Adrenal gland (tissue), 12 donors: ENCODE data around the gene DIP2C. TPM values are rescaled to one million over a fixed set of nuclear protein-coding genes. Genes with fewer than 3 reads are reported as not detected.

ENCODE experiments used
- DNase-seq, 7 donors: peaks; one replicate each; pipeline ENCODE4 v3.0.0-alpha.2; 2019 to 2020
- H3K27ac ChIP-seq, 5 donors: fragments of 200-600 bp; sonication (generic) in 4 of 5; 1 replicate in 3 of 5; 2 replicates in 2 of 5; pipeline versions ENCODE4 v1.5.1 to v1.8.0; 2016 to 2020; ENCODE audit warnings: mild to moderate bottlenecking in 1 of 5
- H3K27me3 ChIP-seq: fragments of 200-600 bp; 2 replicates; pipeline ENCODE4 v1.8.0; 2021
- H3K36me3 ChIP-seq, 2 donors: fragments of 200-600 bp; replicated peaks in 1 of 2; 1 replicate in 1 of 2; 2 replicates in 1 of 2; pipeline versions ENCODE4 v1.5.1 to v1.8.0; 2018 to 2022
- H3K4me1 ChIP-seq, 2 donors: fragments of 200-600 bp; replicated peaks in 1 of 2; 1 replicate in 1 of 2; 2 replicates in 1 of 2; pipeline versions ENCODE4 v1.5.1 to v1.8.0; 2018 to 2021
- H3K4me3 ChIP-seq, 4 donors: fragments of 200-600 bp; sonication (generic) in 3 of 4; one replicate each; pipeline ENCODE4 v1.5.1; 2016 to 2018
- H3K9me3 ChIP-seq, 3 donors: fragments of 200-600 bp; sonication (generic) in 1 of 3; replicated peaks in 1 of 3; 1 replicate in 2 of 3; 2 replicates in 1 of 3; pipeline versions ENCODE4 v1.5.1 to v1.8.0; 2016 to 2021
- POLR2A ChIP-seq, 2 donors: fragments of 450-650 bp; IDR thresholded peaks; one replicate each; pipeline ENCODE4 v1.6.1; 2017; ENCODE audit warnings: antibody characterized with exemption in 2 of 2, mild to moderate bottlenecking in 2 of 2, moderate library complexity in 1 of 2
- WGBS, 4 donors: extraction: QIAGEN DNeasy Blood & Tissue Kit in 2 of 4; methylation state at CpG; one replicate each; pipeline versions ENCODE4 v1.1.5 to v1.1.7; 2013 to 2017; 5-methylcytosine and 5-hydroxymethylcytosine counted together
- intact Hi-C, 2 donors: fragments of 100-400 bp; cut with DNase I; formaldehyde crosslinking; loops; one replicate each; pipeline versions ENCODE4 v1.14.1 to v1.15.0; 2022 to 2023
- polyA plus RNA-seq, 3 donors: library from polyadenylated mRNA; stranded (reverse); fragments of 200-250 nt in 2 of 3; fragments of 350-450 nt in 1 of 3; fragmentation: Illumina TruSeq in 1 of 3; extraction: RNeasy Lipid Tissue Mini Kit (QIAGEN cat#74804) in 1 of 3; gene quantifications; one replicate each; pipeline ENCODE4 v1.2.3, GENCODE V29; 2013 to 2014
- total RNA-seq, 9 donors: library from RNA; depleted of rRNA in 4 of 9; stranded (reverse); fragments of >200 nt in 4 of 9; fragments of 120-200 nt in 1 of 9; fragmentation: NEBNext Ultra II Directional in 1 of 9; extraction: Animal tissue kit (Norgen Biotek cat#: 25700) in 1 of 9; gene quantifications; one replicate each; pipeline versions ENCODE4 v1.1.0 to v1.2.4, GENCODE V29; 2013 to 2023
- TF ChIP-seq, protein P1 (sequence below), 6 experiments: fragments of 450-650 bp in 4 of 6; fragments of 200-600 bp in 2 of 6; sonication (generic) in 1 of 6; IDR thresholded peaks; 1 replicate in 5 of 6; 2 replicates in 1 of 6; pipeline versions ENCODE4 v1.5.1 to v1.8.0; 2016 to 2021; ENCODE audit warnings: antibody characterized with exemption in 6 of 6, mild to moderate bottlenecking in 2 of 6, moderate library complexity in 1 of 6
- donor health status: healthy with polysubstance abuse.
- donor health status: Bipolar disorder and iron deficiency.
- donor health status: DM: yes; HTN: yes; CAD: no.
- donor health status: DM: no; HTN: no; CAD: no.
- donor health status: DM: no; HTN: no; CAD: no.
- donor health status: DM: yes; HTN: yes; CAD: no.

Gene DIP2C
- total and polyA plus RNA-seq, 12 donors: 4.8 to 23.9 (median 19.7) TPM

DNA sequence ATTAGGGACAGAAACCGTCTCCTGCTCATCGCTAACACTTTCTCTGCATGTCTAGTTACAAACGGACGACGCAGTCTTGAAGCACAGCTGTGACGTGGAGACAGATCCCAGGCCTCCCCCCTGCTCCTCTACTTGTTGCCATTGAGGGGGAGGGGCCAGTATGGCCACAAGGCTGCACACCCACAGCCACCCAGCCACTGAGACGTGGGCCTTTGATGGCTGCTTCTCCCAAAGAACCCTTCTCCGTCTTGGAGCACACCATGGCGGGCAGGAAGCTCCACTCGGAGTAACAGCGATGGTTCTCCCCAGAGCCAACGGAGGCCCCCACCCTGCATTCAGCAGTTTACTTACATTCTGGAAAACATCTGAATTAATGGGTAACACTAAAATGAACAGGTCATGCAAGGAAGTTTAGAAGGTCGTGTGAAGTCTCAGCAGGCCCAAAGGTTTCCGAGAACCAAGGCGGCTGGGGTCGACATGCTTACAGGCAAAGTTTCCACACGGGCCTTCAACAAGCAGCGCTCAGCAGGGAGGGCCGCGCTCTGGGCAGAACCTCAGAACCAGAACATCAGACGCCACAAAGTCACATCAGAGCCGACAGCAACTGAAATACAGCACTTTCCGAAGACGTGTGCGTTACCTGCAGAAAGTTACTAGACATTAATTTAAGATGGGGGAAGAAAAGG is 169.6 kb downstream of the DIP2C start:
- H3K4me3 ChIP-seq: no peak overlapping the region
- no peaks in the 10 kb centered on the region for H3K4me1 ChIP-seq
- intact Hi-C loops: loop anchor here in 1 of 2 donors (10.0 kb wide), 1 partner anchor 165 kb away; the partner anchor contains the start of gene DIP2C
- peak in 1 of 7 donors; percentile 9 for DNase-seq
- no peak for TF ChIP-seq POLR2A (IDR thresholded peaks at IDR 0.05)
- TF ChIP-seq, protein P1, sequence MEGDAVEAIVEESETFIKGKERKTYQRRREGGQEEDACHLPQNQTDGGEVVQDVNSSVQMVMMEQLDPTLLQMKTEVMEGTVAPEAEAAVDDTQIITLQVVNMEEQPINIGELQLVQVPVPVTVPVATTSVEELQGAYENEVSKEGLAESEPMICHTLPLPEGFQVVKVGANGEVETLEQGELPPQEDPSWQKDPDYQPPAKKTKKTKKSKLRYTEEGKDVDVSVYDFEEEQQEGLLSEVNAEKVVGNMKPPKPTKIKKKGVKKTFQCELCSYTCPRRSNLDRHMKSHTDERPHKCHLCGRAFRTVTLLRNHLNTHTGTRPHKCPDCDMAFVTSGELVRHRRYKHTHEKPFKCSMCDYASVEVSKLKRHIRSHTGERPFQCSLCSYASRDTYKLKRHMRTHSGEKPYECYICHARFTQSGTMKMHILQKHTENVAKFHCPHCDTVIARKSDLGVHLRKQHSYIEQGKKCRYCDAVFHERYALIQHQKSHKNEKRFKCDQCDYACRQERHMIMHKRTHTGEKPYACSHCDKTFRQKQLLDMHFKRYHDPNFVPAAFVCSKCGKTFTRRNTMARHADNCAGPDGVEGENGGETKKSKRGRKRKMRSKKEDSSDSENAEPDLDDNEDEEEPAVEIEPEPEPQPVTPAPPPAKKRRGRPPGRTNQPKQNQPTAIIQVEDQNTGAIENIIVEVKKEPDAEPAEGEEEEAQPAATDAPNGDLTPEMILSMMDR (IDR thresholded peaks at IDR 0.05): no peak
- no peaks in the 10 kb centered on the region for H3K36me3 ChIP-seq
- no peak overlapping the region for H3K27ac ChIP-seq
- no peaks in the 10 kb centered on the region for H3K9me3 ChIP-seq
- no peaks in the 10 kb centered on the region for H3K27me3 ChIP-seq
- WGBS, 4 donors: 93 to 98% (median 94%) methylated on average over 22 to 25 of the region's 25 CpGs

DNA sequence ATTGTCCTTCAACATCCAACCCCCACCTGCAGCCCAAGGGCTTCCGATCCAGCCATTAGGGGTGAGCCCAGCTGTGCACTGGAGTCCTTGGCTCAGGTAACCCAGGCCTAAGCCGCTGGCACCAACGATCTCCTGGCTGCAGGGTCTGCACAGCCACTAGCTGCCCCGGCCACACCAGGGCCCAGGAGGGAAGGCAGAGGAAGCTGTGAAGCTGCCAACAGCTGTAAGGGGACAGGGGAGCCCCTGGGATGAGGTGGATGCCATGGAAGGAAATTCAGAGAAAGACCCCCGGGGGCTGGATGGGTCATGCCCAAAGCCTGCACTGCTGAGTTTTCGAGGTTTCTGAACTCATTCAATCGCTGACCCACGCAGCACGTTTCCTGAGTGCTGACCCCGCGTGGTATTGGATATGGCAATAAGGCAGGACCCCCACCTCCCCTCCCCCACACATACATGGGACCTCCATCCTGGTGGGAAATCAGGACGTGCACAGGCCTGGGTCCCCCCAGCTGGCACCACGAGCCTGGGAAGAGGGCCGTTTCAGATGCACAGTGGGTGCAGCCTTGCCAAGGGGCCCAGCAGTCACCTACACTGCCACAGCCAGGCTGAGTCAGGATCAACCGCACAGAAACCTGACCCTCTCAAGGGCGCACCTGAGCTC is 170.3 kb downstream of the DIP2C start:
- Histone ChIP-seq H3K4me3 (no peak overlapping the region), H3K4me1 (no peaks in the 10 kb centered on the region), H3K27me3 (no peaks in the 10 kb centered on the region), H3K9me3 (no peaks in the 10 kb centered on the region), H3K36me3 (no peaks in the 10 kb centered on the region), H3K27ac (no peak overlapping the region)
- WGBS, 4 donors: 92 to 95% (median 93%) methylated on average over 12 to 16 of the region's 16 CpGs
- intact Hi-C loops: loop anchor here in 1 of 2 donors (10.0 kb wide), 1 partner anchor 166 kb away; the partner anchor contains the start of gene DIP2C
- peak in 1 of 7 donors; percentile 10 for DNase-seq
- TF ChIP-seq, protein P1 (IDR thresholded peaks at IDR 0.05): no peak
- no peak for TF ChIP-seq POLR2A (IDR thresholded peaks at IDR 0.05)

DNA sequence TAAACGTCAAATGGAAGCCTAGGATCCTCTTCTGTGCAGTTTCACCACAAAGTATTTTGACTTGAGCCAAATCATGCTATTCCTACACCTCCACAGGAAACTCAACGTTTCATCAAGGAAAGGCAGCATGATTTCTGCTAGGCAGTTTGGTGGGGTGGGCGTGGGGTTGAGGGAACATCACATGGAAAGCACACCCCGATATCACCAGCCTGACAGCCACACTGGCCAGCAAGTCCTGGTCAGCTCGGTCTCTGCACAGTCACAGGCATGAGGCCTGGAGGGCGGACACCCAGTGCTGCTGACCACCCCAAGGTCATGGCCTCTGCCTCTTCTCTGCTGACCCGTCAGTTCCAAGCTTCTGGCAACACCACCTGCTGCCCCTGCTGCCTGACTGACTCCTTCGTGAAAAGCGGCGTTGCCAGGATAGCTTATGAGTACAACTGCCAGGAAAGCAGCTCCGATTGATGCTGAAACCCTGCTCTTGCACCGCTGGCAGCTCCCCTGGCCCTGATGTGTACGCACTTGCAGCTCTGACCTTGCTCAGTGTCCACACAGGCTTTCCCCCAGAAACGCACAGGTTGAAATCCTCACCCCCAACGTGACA is 171.5 kb downstream of the DIP2C start:
- TF ChIP-seq, protein P1 (IDR thresholded peaks at IDR 0.05): no peak
- TF ChIP-seq POLR2A (IDR thresholded peaks at IDR 0.05): no peak
- H3K36me3 ChIP-seq: no peaks in the 10 kb centered on the region
- intact Hi-C loops: loop anchor here in 1 of 2 donors (10.0 kb wide), 1 partner anchor 167 kb away; the partner anchor contains the start of gene DIP2C
- no peaks in the 10 kb centered on the region for H3K4me1 ChIP-seq
- no peak overlapping the region for H3K27ac ChIP-seq
- DNase-seq: peak in 5 of 7 donors; percentile 38 to 63 (median 50)
- H3K27me3 ChIP-seq: no peaks in the 10 kb centered on the region
- no peaks in the 10 kb centered on the region for H3K9me3 ChIP-seq
- H3K4me3 ChIP-seq: no peak overlapping the region
- WGBS, 4 donors: 56 to 82% (median 77%) methylated on average over 8 to 15 of the region's 15 CpGs

DNA sequence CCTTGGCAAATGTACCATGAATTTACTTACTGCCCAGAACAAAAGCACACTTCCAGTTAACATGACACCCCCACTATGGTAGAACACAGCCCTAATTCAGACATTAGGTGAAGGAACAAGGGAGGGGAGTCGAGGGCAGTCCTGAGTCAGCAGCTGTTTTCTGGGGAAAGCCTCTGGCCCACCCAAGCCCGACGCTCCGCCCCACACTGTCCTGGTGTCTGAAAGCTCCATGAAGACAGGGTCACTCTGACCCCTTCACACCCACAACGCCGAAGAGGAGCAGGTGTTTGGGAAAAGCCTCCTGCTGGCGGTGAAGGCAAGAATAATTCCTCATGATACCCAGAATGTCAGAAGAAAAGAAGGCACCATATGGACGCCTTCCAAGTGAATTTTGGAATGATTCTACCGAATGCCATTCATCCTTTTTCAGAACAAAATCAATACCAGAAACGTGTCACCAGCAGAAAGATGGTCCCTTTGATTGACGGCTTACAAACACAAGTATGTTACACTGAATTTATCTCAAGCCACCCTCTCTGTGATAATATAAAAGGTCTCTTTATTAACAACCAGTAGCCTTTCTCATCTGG is 172.1 kb downstream of the DIP2C start:
- H3K4me3 ChIP-seq: no peak overlapping the region
- no peak overlapping the region for H3K27ac ChIP-seq
- H3K36me3 ChIP-seq: no peaks in the 10 kb centered on the region
- no peaks in the 10 kb centered on the region for H3K27me3 ChIP-seq
- intact Hi-C loops: loop anchor here in 1 of 2 donors (10.0 kb wide), 1 partner anchor 167 kb away; the partner anchor contains the start of gene DIP2C
- WGBS, 4 donors: 73 to 87% (median 77%) methylated on average over 10 to 11 of the region's 11 CpGs
- no peaks in the 10 kb centered on the region for H3K9me3 ChIP-seq
- no peaks in the 10 kb centered on the region for H3K4me1 ChIP-seq
- TF ChIP-seq POLR2A (IDR thresholded peaks at IDR 0.05): no peak
- TF ChIP-seq, protein P1 (IDR thresholded peaks at IDR 0.05): no peak
- peak in 1 of 7 donors; percentile 1 for DNase-seq
